ENCODE results near the gene HOGA1.

HOGA1 gene

GRCh38 chr10:97584060-97584797 lies at the start of gene HOGA1:
Gene HOGA1 (plus strand): TSS chr10:97584389. CDS start chr10:97584704, 315 bp downstream.
- TF ChIP-seq CTCF (IDR thresholded peaks at IDR 0.05; ENCODE audit: insufficient read depth, low read depth, low read length, missing control alignments): no peak
- DNase-seq (ENCODE audit: low read depth): peak; percentile 83
- no peak within 1 kb of the TSS for H3K4me3 ChIP-seq (ENCODE audit: low read length)

- TF ChIP-seq CTCF (IDR thresholded peaks at IDR 0.05; ENCODE audit: insufficient read depth, low read depth, low read length, missing control alignments): peak; percentile 53
- peak; percentile 58 for DNase-seq (ENCODE audit: low read depth)
- H3K4me3 ChIP-seq (ENCODE audit: low read length): no peak overlapping the region
Measured at GRCh38 chr10:97534746-97535367, 49.3 kb upstream of the HOGA1 start.

GRCh38 chr10:97537186-97537869 lies 46.9 kb upstream of the HOGA1 start:
- no peak overlapping the region for H3K4me3 ChIP-seq (ENCODE audit: low read length)
- DNase-seq (ENCODE audit: low read depth): no peak
- no peak for TF ChIP-seq CTCF (IDR thresholded peaks at IDR 0.05; ENCODE audit: insufficient read depth, low read depth, low read length, missing control alignments)

GRCh38 chr10:97538411-97538810 lies 45.8 kb upstream of the HOGA1 start:
- H3K4me3 ChIP-seq (ENCODE audit: low read length): no peak overlapping the region
- no peak for TF ChIP-seq CTCF (IDR thresholded peaks at IDR 0.05; ENCODE audit: insufficient read depth, low read depth, low read length, missing control alignments)
- DNase-seq (ENCODE audit: low read depth): peak; percentile 54

GRCh38 chr10:97538839-97539238 lies 45.4 kb upstream of the HOGA1 start:
- DNase-seq (ENCODE audit: low read depth): peak; percentile 49
- TF ChIP-seq CTCF (IDR thresholded peaks at IDR 0.05; ENCODE audit: insufficient read depth, low read depth, low read length, missing control alignments): no peak
- H3K4me3 ChIP-seq (ENCODE audit: low read length): no peak overlapping the region

GRCh38 chr10:97539523-97540200 lies 44.5 kb upstream of the HOGA1 start:
- TF ChIP-seq CTCF (IDR thresholded peaks at IDR 0.05; ENCODE audit: insufficient read depth, low read depth, low read length, missing control alignments): peak; percentile 27
- DNase-seq (ENCODE audit: low read depth): peak; percentile 36
- H3K4me3 ChIP-seq (ENCODE audit: low read length): no peak overlapping the region
